ENCODE data around the gene MRPS33.

DNA sequence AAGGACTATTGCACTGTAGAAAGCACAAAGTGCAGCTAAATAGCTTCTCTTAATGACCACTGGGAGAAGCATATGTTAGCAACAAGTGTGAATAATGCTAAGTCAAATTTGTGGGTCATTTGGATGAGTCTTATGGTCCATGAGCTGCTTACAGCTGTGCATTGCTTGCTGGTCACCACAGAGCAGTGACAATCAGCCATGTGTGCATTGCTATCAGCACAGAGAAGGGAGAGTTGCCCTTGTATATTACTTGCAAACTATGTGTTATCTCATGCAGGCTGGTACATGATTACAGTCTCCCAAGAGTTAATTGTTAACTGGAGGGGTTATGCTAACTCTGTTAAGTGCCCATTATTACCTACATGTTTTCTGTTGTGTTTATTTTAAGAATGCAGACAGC is 25.7 kb downstream of the MRPS33 start:
- TF ChIP-seq, protein P1, sequence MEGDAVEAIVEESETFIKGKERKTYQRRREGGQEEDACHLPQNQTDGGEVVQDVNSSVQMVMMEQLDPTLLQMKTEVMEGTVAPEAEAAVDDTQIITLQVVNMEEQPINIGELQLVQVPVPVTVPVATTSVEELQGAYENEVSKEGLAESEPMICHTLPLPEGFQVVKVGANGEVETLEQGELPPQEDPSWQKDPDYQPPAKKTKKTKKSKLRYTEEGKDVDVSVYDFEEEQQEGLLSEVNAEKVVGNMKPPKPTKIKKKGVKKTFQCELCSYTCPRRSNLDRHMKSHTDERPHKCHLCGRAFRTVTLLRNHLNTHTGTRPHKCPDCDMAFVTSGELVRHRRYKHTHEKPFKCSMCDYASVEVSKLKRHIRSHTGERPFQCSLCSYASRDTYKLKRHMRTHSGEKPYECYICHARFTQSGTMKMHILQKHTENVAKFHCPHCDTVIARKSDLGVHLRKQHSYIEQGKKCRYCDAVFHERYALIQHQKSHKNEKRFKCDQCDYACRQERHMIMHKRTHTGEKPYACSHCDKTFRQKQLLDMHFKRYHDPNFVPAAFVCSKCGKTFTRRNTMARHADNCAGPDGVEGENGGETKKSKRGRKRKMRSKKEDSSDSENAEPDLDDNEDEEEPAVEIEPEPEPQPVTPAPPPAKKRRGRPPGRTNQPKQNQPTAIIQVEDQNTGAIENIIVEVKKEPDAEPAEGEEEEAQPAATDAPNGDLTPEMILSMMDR (IDR thresholded peaks at IDR 0.05; ENCODE audit: low read depth, low read length) = no peak
- no peak for TF ChIP-seq EZH2phosphoT487 (IDR thresholded peaks at IDR 0.05; ENCODE audit: low read depth)
